ENCODE results near the gene SYT7. TPM values are rescaled to one million over a fixed set of nuclear protein-coding genes. Genes with fewer than 3 reads are reported as not detected.

SYT7 gene
- total and polyA plus RNA-seq, 8 donors: 2.1 to 8.4 (median 6.8) TPM

DNA sequence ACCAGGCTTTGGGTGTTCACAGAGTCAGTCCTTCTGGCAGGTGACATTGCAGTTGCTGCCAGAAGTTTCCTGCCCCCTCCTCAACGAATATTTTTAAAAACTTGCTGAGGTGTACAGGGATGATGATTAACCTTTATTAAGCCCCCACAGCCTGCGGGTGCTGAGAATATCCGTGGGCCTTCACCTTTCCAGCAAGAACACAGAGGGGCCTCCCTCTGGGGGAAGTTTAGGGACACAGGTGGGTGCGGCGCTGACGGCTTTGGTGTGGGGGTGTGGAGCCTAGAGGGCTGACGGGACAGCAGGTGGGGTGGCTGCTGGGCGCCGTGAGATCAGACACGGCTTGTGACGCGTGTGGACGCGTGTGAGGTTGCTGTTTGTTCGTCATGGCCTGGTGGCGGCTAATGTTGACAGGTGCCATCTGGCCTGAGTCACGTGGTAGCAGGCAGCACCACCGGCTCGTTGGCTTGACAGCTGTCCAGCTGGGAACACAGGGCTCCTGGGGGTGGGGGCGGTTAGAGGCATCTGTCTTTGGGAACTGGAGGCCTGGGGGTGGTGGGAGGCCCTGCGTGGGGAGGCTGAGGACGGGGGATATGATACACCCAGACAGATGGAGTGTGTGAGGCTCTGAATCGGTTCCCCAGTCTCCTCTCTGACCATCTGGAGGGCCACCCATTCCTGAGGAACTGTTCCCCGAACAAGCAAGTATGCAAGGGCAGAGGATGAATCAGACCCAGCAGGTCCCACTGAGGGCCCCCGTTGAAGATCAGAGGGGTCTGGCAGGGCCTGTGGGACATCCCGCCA, 84.9 kb downstream of the SYT7 start:
- H3K27me3 ChIP-seq: no peaks in the 10 kb centered on the region
- intact Hi-C loops (cut with DNase I): no loop called here
- H3K4me1 ChIP-seq: no peaks in the 10 kb centered on the region
- no peak overlapping the region for H3K4me3 ChIP-seq
- TF ChIP-seq, protein P1, sequence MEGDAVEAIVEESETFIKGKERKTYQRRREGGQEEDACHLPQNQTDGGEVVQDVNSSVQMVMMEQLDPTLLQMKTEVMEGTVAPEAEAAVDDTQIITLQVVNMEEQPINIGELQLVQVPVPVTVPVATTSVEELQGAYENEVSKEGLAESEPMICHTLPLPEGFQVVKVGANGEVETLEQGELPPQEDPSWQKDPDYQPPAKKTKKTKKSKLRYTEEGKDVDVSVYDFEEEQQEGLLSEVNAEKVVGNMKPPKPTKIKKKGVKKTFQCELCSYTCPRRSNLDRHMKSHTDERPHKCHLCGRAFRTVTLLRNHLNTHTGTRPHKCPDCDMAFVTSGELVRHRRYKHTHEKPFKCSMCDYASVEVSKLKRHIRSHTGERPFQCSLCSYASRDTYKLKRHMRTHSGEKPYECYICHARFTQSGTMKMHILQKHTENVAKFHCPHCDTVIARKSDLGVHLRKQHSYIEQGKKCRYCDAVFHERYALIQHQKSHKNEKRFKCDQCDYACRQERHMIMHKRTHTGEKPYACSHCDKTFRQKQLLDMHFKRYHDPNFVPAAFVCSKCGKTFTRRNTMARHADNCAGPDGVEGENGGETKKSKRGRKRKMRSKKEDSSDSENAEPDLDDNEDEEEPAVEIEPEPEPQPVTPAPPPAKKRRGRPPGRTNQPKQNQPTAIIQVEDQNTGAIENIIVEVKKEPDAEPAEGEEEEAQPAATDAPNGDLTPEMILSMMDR (IDR thresholded peaks at IDR 0.05): no peak
- no peaks in the 10 kb centered on the region for H3K36me3 ChIP-seq
- no peak overlapping the region for H3K27ac ChIP-seq
- peak in 1 of 4 donors; percentile 72 for DNase-seq
- no peak for ATAC-seq
- H3K9me3 ChIP-seq: no peaks in the 10 kb centered on the region

DNA sequence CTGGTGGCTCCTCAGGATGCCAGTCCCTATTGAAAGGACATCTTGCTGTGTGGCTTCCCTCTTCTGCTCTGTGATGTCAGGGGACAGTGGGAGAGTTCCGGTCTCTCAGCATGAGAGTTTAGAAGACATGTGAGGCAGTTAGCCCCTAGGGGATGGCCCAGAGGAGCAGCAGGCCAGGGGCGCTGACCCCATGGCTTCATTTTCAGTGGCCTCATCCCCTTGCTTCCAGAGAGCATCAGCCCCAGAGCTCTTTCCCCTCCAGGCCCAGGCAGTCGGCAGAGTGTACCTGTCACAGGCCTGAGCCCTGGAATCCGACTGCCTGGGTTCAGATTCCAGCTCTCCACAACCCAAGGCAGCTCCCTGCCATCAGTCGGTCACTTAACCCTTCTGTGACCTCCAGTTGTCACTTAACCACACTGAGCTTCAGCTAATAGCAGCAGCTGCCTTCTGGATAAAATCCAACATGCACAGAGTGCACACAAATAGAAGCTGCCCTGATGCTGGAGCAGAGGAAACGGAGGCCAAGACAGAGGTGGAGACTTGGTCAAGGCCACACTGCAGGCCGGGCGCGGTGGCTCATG, 86.4 kb downstream of the SYT7 start:
- H3K27me3 ChIP-seq: no peaks in the 10 kb centered on the region
- no peak overlapping the region for H3K27ac ChIP-seq
- no peaks in the 10 kb centered on the region for H3K36me3 ChIP-seq
- no peaks in the 10 kb centered on the region for H3K9me3 ChIP-seq
- no peak overlapping the region for H3K4me3 ChIP-seq
- DNase-seq: no peak
- TF ChIP-seq, protein P1 (IDR thresholded peaks at IDR 0.05): no peak
- intact Hi-C loops (cut with DNase I): no loop called here
- H3K4me1 ChIP-seq: peaks cover 0 to 3% of the 10 kb centered on the region in 2 donors
- no peak for ATAC-seq

DNA sequence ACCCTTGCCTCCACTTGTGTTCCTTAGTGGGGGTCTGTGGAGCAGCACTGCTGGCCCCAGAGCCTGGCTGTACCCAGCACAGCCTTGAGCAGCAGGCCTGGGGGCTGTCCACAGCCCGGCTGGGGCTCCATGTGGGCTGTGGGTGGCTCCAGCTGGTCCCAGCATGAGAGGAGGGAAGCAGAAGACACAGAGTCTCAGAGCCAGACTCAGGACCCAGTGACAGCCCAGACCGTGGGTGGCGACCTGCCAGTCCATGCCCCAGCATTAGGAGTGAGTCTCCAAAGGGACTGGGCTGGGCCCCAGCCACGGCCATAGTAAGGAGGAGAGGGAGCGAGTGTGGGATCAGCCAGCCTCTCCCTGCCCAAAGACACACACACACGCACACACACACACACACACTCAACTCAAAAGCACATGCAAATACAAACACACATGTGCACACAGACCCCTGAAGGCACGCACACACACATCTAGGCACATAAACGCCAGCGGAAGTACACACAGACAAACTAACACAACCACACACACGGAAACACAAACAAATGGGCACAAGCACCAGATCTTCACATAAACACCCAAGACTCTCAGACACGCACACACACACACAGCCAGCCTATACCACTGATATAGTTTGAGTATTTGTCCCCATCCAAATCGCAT, 89.0 kb downstream of the SYT7 start:
- TF ChIP-seq, protein P1 (IDR thresholded peaks at IDR 0.05): no peak
- Histone ChIP-seq H3K4me1 (peaks cover 5 to 7% of the 10 kb centered on the region in 2 donors), H3K36me3 (no peaks in the 10 kb centered on the region), H3K9me3 (no peaks in the 10 kb centered on the region), H3K27ac (no peak overlapping the region), H3K4me3 (no peak overlapping the region), H3K27me3 (no peaks in the 10 kb centered on the region)
- intact Hi-C loops (cut with DNase I): no loop called here
- no peak for ATAC-seq
- no peak for DNase-seq

DNA sequence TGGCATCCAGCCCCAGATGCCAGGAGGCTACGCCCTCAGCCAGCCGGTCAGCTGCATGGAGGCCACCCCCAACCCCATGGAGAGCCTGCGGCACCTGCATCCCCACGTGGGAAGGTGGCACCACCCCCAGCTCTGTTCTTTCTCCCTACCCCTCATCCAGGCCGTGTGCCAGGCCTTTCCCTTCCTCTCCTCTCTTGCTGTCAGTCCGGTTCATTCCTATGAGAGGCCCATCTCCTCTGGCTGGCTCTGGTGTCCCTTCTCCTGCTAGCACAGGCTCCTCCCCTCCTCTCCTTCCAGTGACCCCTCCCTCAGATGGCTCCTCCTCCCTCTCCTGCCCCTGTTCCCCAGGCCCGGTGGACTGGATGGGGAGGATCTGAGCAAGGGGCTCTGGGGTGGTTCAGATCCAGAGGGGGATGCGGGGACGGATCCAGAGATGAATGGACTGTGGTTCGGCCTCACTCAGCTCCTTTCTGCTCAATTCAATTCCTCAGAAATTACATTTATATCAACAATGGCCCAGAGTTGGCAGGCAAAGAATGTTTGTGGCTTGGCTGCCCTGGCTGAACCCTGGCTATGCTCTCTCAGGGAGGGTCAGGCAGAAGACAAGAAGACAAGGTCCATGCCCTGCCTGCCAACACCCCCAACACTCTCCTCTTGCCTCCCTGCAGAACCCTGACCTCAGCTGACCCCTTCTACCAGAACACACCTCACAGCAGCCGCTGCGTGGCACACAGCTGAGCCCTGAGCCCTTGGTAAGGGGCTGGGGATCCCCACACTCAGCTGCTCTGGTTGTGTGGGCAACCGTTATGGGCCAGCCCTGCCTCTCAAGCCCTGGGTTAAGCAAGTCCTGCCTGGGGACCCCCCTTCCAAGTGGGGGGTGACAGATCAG, 90.8 kb downstream of the SYT7 start:
- ATAC-seq (peak; percentile 45), DNase-seq (peak in 1 of 4 donors; percentile 50)
- no peaks in the 10 kb centered on the region for H3K36me3 ChIP-seq
- H3K4me3 ChIP-seq: no peak overlapping the region
- intact Hi-C loops (cut with DNase I): no loop called here
- TF ChIP-seq, protein P1 (IDR thresholded peaks at IDR 0.05): no peak
- H3K9me3 ChIP-seq: no peaks in the 10 kb centered on the region
- H3K27ac ChIP-seq: no peak overlapping the region
- no peaks in the 10 kb centered on the region for H3K27me3 ChIP-seq
- H3K4me1 ChIP-seq: peaks cover 5 to 7% of the 10 kb centered on the region in 2 donors

All from left lung (tissue), 10 donors.